Myocyte (in vitro differentiated cells): ENCODE data around the gene PLAU. TPM values are rescaled to one million over a fixed set of nuclear protein-coding genes. Genes with fewer than 3 reads are reported as not detected.
"Not testable (repeated sequence)": the region's sequence is repeated elsewhere in the genome, so short reads cannot be mapped to it uniquely, and the experiment has no call there.

Source experiments
- DNase-seq: peaks from one replicate; pipeline ENCODE4 v3.0.0-alpha.2; 2012; ENCODE audit warnings: low read depth
- total RNA-seq: library from RNA; depleted of rRNA; stranded (reverse); fragments of >200 nt; gene quantifications from 2 replicates; pipeline ENCODE4 v1.2.3, GENCODE V29; 2014

PLAU gene
- total RNA-seq, 1 donor from 2014 or later: 166 TPM

GRCh38 chr10:73948947-73949633 lies 38.2 kb downstream of the PLAU start:
- DNase-seq: no peak

GRCh38 chr10:73950155-73950948 lies 39.4 kb downstream of the PLAU start:
- no peak for DNase-seq

- DNase-seq: peak; percentile 90
Measured at GRCh38 chr10:73953665-73954064, 42.7 kb downstream of the PLAU start.

GRCh38 chr10:73954737-73955136 lies 43.8 kb downstream of the PLAU start:
- DNase-seq: no peak

GRCh38 chr10:73955719-73956118 lies 44.8 kb downstream of the PLAU start:
- DNase-seq: no peak

- peak; percentile 95 for DNase-seq
Measured at GRCh38 chr10:73956476-73957359, 45.8 kb downstream of the PLAU start.

GRCh38 chr10:73959484-73960243 lies 48.7 kb downstream of the PLAU start:
- peak; percentile 52 for DNase-seq

- no peak for DNase-seq
Measured at GRCh38 chr10:73962386-73962785, 51.5 kb downstream of the PLAU start.

- not testable (repeated sequence) for DNase-seq
Measured at GRCh38 chr10:73963533-73963932, 52.6 kb downstream of the PLAU start.

GRCh38 chr10:73964743-73965142 lies 53.8 kb downstream of the PLAU start:
- DNase-seq: no peak

GRCh38 chr10:73965267-73965889 lies 54.4 kb downstream of the PLAU start:
- DNase-seq: not testable (repeated sequence)

- DNase-seq: peak; percentile 99
Measured at GRCh38 chr10:73965890-73966768, 55.2 kb downstream of the PLAU start.

- DNase-seq: no peak
Measured at GRCh38 chr10:73967022-73967429, 56.1 kb downstream of the PLAU start.

Other genes starting within 250 kb of the PLAU start
- gene AGAP5, start 213.0 kb upstream of the PLAU start, total RNA-seq: 3.3 and 6.6 TPM in 2 replicates
- gene SEC24C, start 166.8 kb upstream of the PLAU start, total RNA-seq: 87.4 and 88.4 TPM in 2 replicates
- 35.6 and 45.3 TPM in 2 replicates for gene CHCHD1, start 129.1 kb upstream of the PLAU start, total RNA-seq
- 79.9 and 103 TPM in 2 replicates for gene ZSWIM8, start 125.5 kb upstream of the PLAU start, total RNA-seq
- 11.5 and 15.2 TPM in 2 replicates for gene NDST2, start 99.5 kb upstream of the PLAU start, total RNA-seq
- 32.4 and 32.8 TPM in 2 replicates for gene CAMK2G, start 36.6 kb upstream of the PLAU start, total RNA-seq
- gene VCL, start 87.0 kb downstream of the PLAU start, total RNA-seq: 211 and 240 TPM in 2 replicates
- gene AP3M1, start 239.7 kb downstream of the PLAU start, total RNA-seq: 39.1 and 40.6 TPM in 2 replicates
- 65.4 and 68.1 TPM in 2 replicates for gene ADK, start 240.1 kb downstream of the PLAU start, total RNA-seq